A549 (cell line): ENCODE data around the gene NTRK3. TPM values are rescaled to one million over a fixed set of nuclear protein-coding genes. Genes with fewer than 3 reads are reported as not detected.

Source experiments
- ATAC-seq, 2 experiments: fragments of 200-7000 bp in 1 of 2; fragments of >200 bp in 1 of 2; cut with Nextera tagmentation in 1 of 2; cut with Tn5 transposase in 1 of 2; 3 replicates each; pipeline versions ENCODE4 v1.8.0 to v1.9.1; 2018 to 2020; ENCODE audit warnings: mild to moderate bottlenecking in 1 of 2, moderate library complexity in 1 of 2
- CTCF ChIA-PET: fragments of 300-600 bp; sonication (Branson Sonifier 250); formaldehyde crosslinking; extraction: SDS; loops from one replicate; lab custom pipeline; 2021; ENCODE audit warnings: antibody characterized with exemption, inconsistent platforms; lab: Yijun Ruan, JAX
- POLR2A ChIA-PET: fragments of 350-600 bp; formaldehyde crosslinking; extraction: SDS; loops from one replicate; lab custom pipeline; 2021; ENCODE audit warnings: antibody characterized with exemption, inconsistent platforms; lab: Yijun Ruan, JAX
- DNase-seq, 2 experiments: peaks; one replicate each; pipeline versions ENCODE4 v3.0.0 to v3.0.0-alpha.2; 2011 to 2016; ENCODE audit warnings: low read depth in 1 of 2, low spot score in 1 of 2
- FAIRE-seq: peaks from 2 replicates; lab custom pipeline; 2011; peaks lifted over from hg19 to GRCh38; lab: Jason Lieb, UNC
- H3K27ac ChIP-seq, 2 experiments: fragments of >200 bp; sonication (Bioruptor Twin); formaldehyde crosslinking; 3 replicates each; pipeline ENCODE4 v1.5.1; 2016 to 2017
- H3K4me1 ChIP-seq: fragments of >200 bp; sonication (Bioruptor Twin); formaldehyde crosslinking; 3 replicates; pipeline ENCODE4 v1.6.1; 2016
- H3K4me2 ChIP-seq: fragments of >200 bp; sonication (Bioruptor Twin); formaldehyde crosslinking; 3 replicates; pipeline ENCODE4 v1.6.1; 2016
- H3K4me3 ChIP-seq: fragments of >200 bp; sonication (Bioruptor Twin); formaldehyde crosslinking; 3 replicates; pipeline ENCODE4 v1.5.1; 2016
- H3K9me3 ChIP-seq: fragments of >200 bp; sonication (Bioruptor Twin); formaldehyde crosslinking; 3 replicates; pipeline ENCODE4 v1.6.1; 2016
- CBX8 ChIP-seq: fragments of 200-600 bp; sonication (generic); IDR thresholded peaks from 2 replicates; pipeline ENCODE4 v1.6.1; 2016
- CHD2 ChIP-seq: fragments of 150-350 bp; IDR thresholded peaks from 2 replicates; pipeline ENCODE4 v1.6.1; 2014; ENCODE audit warnings: low read length; ENCODE audit not compliant: partially characterized antibody
- EHF ChIP-seq: fragments of 250-450 bp; sonication (Bioruptor Pico); IDR thresholded peaks from 2 replicates; pipeline ENCODE4 v1.5.0; 2020; ENCODE audit warnings: mild to moderate bottlenecking
- ESRRA ChIP-seq: fragments of 150-350 bp; IDR thresholded peaks from 2 replicates; pipeline ENCODE4 v1.6.1; 2014; ENCODE audit warnings: mild to moderate bottlenecking, low read length, borderline replicate concordance
- FOXS1 ChIP-seq: fragments of 250-450 bp; sonication (Bioruptor Pico); IDR thresholded peaks from 2 replicates; pipeline ENCODE4 v1.5.0; 2020; ENCODE audit warnings: mild to moderate bottlenecking, moderate library complexity
- HES2 ChIP-seq: fragments of >200 bp; sonication (Bioruptor Twin); formaldehyde crosslinking; IDR thresholded peaks from 2 replicates; pipeline ENCODE4 v1.6.1; 2016
- HEYL ChIP-seq: fragments of 250-450 bp; sonication (Bioruptor Pico); IDR thresholded peaks from 2 replicates; pipeline ENCODE4 v1.8.0; 2021; ENCODE audit warnings: mild to moderate bottlenecking, moderate library complexity
- HOXA7 ChIP-seq: fragments of 250-450 bp; sonication (Bioruptor Pico); IDR thresholded peaks from 2 replicates; pipeline ENCODE4 v1.5.0; 2020; ENCODE audit warnings: mild to moderate bottlenecking, moderate library complexity
- HOXB5 ChIP-seq: fragments of 250-450 bp; sonication (Bioruptor Pico); IDR thresholded peaks from 2 replicates; pipeline ENCODE4 v1.5.0; 2020; ENCODE audit warnings: mild to moderate bottlenecking, moderate library complexity
- JUN ChIP-seq, 2 experiments: fragments of >200 bp; sonication (Bioruptor Twin); formaldehyde crosslinking; IDR thresholded peaks; 2 replicates in 1 of 2; 3 replicates in 1 of 2; pipeline ENCODE4 v1.6.1; 2016 to 2017
- JUNB ChIP-seq: fragments of >200 bp; sonication (Bioruptor Twin); formaldehyde crosslinking; IDR thresholded peaks from 2 replicates; pipeline ENCODE4 v1.6.1; 2016
- KDM1A ChIP-seq: fragments of 200-600 bp; sonication (generic); IDR thresholded peaks from 2 replicates; pipeline ENCODE4 v1.6.1; 2016; ENCODE audit warnings: low read depth, mild to moderate bottlenecking
- KDM5A ChIP-seq: fragments of 200-600 bp; sonication (generic); IDR thresholded peaks from 2 replicates; pipeline ENCODE4 v1.6.1; 2016; ENCODE audit warnings: antibody characterized with exemption, mild to moderate bottlenecking
- MAFK ChIP-seq: fragments of 450-650 bp; IDR thresholded peaks from 2 replicates; pipeline ENCODE4 v1.6.1; 2014; ENCODE audit not compliant: partially characterized antibody
- MYC ChIP-seq: IDR thresholded peaks from 2 replicates; pipeline ENCODE4 v1.6.1; 2012; ENCODE audit warnings: mild to moderate bottlenecking, inconsistent platforms, low read length, improper control_type of control experiment, borderline replicate concordance
- POLR2AphosphoS2 ChIP-seq: conservative IDR thresholded peaks from 2 replicates; pipeline ENCODE4 v1.6.1; 2012; ENCODE audit warnings: low read length, improper control_type of control experiment, inconsistent platforms
- RAD21 ChIP-seq, 2 experiments: fragments of >200 bp in 1 of 2; sonication (Bioruptor Twin) in 1 of 2; formaldehyde crosslinking in 1 of 2; IDR thresholded peaks in 1 of 2; conservative IDR thresholded peaks in 1 of 2; 2 replicates in 1 of 2; 3 replicates in 1 of 2; pipeline ENCODE4 v1.6.1; 2012 to 2018; ENCODE audit warnings: inconsistent platforms in 1 of 2
- RCOR1 ChIP-seq: fragments of 150-350 bp; IDR thresholded peaks from 2 replicates; pipeline ENCODE4 v1.6.1; 2014; ENCODE audit warnings: antibody characterized with exemption, low read length, low read depth
- RNF2 ChIP-seq: fragments of 200-600 bp; sonication (generic); IDR thresholded peaks from 2 replicates; pipeline ENCODE4 v1.6.1; 2016; ENCODE audit warnings: low read depth, mild to moderate bottlenecking, antibody characterized with exemption, moderate library complexity, borderline replicate concordance
- SMC3 ChIP-seq: fragments of >200 bp; sonication (Bioruptor Twin); formaldehyde crosslinking; IDR thresholded peaks from 3 replicates; pipeline ENCODE4 v1.6.1; 2018; ENCODE audit warnings: inconsistent platforms
- SREBF2 ChIP-seq: fragments of 450-650 bp; IDR thresholded peaks from 2 replicates; pipeline ENCODE4 v1.6.1; 2014; ENCODE audit warnings: mild to moderate bottlenecking, moderate library complexity
- TP53 ChIP-seq: fragments of 250-450 bp; sonication (Bioruptor Pico); IDR thresholded peaks from 2 replicates; pipeline ENCODE4 v1.5.0; 2021; ENCODE audit warnings: mild to moderate bottlenecking, moderate library complexity
- ZC3H11A ChIP-seq: fragments of 450-650 bp; IDR thresholded peaks from 2 replicates; pipeline ENCODE4 v1.6.1; 2014; ENCODE audit warnings: antibody characterized with exemption, mild to moderate bottlenecking
- ZNF302 ChIP-seq: fragments of 250-450 bp; sonication (Bioruptor Pico); IDR thresholded peaks from 2 replicates; pipeline ENCODE4 v1.9.0; 2021; ENCODE audit warnings: inconsistent platforms, mild to moderate bottlenecking, moderate library complexity
- WGBS: methylation state at CpG from one replicate; pipeline ENCODE4 v1.1.6; 2017; ENCODE audit errors: missing lambda C conversion rate; 5-methylcytosine and 5-hydroxymethylcytosine counted together
- polyA plus RNA-seq, 4 experiments: library from polyadenylated mRNA; depleted of rRNA in 3 of 4; stranded (reverse); fragments of >200 nt; fragmentation: RNase III in 1 of 4; extraction: RNeasy Plus Mini Kit Qiagen cat#74134 plus additional on column Dnase treatment in 1 of 4; gene quantifications; 2 replicates in 3 of 4; 3 replicates in 1 of 4; pipeline ENCODE4 v1.2.3, GENCODE V29; 2011 to 2017
- TF ChIP-seq, protein P1 (sequence below): fragments of >200 bp; sonication (Bioruptor Twin); formaldehyde crosslinking; IDR thresholded peaks from 3 replicates; pipeline ENCODE4 v1.5.1; 2016
- TF ChIP-seq, protein P2 (sequence below): fragments of 450-650 bp; IDR thresholded peaks from 2 replicates; pipeline ENCODE4 v1.6.1; 2014; ENCODE audit warnings: antibody characterized with exemption
- TF ChIP-seq, protein P3 (sequence below): fragments of 150-350 bp; IDR thresholded peaks from 2 replicates; pipeline ENCODE4 v1.6.1; 2014; ENCODE audit warnings: low read depth, mild to moderate bottlenecking, low read length

Gene NTRK3
- polyA plus RNA-seq, 2 of the 4 experiments (the other 2 are of a cell fraction): 55.0 to 55.2 TPM

- 25% methylated on average over 4 of the region's 4 CpGs for WGBS
- ATAC-seq (peak in 1 of 2 experiments; percentile 80; a peak in 3 of 6 replicates), FAIRE-seq (no peak), DNase-seq (peak in 1 of 2 experiments; percentile 21)
- Histone ChIP-seq H3K27ac (no peak overlapping the region), H3K4me2 (no peak overlapping the region), H3K9me3 (no peaks in the 10 kb centered on the region), H3K4me3 (no peak overlapping the region), H3K4me1 (0 out of 3 replicates have a peak, but pooled peaks cover under 1% of the 10 kb centered on the region)
- TF ChIP-seq, protein P1, sequence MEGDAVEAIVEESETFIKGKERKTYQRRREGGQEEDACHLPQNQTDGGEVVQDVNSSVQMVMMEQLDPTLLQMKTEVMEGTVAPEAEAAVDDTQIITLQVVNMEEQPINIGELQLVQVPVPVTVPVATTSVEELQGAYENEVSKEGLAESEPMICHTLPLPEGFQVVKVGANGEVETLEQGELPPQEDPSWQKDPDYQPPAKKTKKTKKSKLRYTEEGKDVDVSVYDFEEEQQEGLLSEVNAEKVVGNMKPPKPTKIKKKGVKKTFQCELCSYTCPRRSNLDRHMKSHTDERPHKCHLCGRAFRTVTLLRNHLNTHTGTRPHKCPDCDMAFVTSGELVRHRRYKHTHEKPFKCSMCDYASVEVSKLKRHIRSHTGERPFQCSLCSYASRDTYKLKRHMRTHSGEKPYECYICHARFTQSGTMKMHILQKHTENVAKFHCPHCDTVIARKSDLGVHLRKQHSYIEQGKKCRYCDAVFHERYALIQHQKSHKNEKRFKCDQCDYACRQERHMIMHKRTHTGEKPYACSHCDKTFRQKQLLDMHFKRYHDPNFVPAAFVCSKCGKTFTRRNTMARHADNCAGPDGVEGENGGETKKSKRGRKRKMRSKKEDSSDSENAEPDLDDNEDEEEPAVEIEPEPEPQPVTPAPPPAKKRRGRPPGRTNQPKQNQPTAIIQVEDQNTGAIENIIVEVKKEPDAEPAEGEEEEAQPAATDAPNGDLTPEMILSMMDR: no peak
- TF ChIP-seq, protein P2, sequence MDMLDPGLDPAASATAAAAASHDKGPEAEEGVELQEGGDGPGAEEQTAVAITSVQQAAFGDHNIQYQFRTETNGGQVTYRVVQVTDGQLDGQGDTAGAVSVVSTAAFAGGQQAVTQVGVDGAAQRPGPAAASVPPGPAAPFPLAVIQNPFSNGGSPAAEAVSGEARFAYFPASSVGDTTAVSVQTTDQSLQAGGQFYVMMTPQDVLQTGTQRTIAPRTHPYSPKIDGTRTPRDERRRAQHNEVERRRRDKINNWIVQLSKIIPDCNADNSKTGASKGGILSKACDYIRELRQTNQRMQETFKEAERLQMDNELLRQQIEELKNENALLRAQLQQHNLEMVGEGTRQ: no peak
- no peak for TF ChIP-seq HOXA7 (CRISPR knock-in tag)
- no peak for TF ChIP-seq ZC3H11A
- no peak for TF ChIP-seq MAFK
- TF ChIP-seq RNF2: no peak
- no peak for TF ChIP-seq KDM5A
- TF ChIP-seq CBX8: no peak
- TF ChIP-seq MYC: no peak
- TF ChIP-seq SMC3: no peak
- no peak for TF ChIP-seq TP53
- TF ChIP-seq EHF: no peak
- TF ChIP-seq, protein P3, sequence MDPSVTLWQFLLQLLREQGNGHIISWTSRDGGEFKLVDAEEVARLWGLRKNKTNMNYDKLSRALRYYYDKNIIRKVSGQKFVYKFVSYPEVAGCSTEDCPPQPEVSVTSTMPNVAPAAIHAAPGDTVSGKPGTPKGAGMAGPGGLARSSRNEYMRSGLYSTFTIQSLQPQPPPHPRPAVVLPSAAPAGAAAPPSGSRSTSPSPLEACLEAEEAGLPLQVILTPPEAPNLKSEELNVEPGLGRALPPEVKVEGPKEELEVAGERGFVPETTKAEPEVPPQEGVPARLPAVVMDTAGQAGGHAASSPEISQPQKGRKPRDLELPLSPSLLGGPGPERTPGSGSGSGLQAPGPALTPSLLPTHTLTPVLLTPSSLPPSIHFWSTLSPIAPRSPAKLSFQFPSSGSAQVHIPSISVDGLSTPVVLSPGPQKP: no peak
- TF ChIP-seq HES2: no peak
- POLR2A ChIA-PET: no interaction called here
- CTCF ChIA-PET: no interaction called here
Observed at GRCh38 chr15:88193415-88193814, 63.1 kb downstream of the NTRK3 start.

DNA sequence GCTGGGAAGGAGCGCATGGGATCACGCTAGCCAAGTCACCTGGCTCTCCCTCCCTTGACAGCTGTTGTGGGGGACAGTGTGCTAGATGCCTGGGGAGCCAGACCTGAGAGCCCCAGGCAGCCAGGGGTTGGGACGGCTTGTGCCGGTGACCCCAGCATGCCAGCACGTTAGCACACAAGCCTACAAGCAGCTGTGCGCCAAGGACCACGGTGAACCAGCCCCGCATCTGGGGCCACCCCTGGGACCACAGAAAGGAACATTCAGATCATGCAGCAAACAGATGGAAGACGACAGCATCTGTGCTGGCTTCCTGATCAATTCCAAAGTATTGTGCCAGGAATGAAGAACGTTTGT, 64.8 kb downstream of the NTRK3 start:
- no peak for FAIRE-seq
- POLR2A ChIA-PET: no interaction called here
- DNase-seq: no peak
- Histone ChIP-seq H3K4me3 (no peak overlapping the region), H3K27ac (no peak overlapping the region), H3K4me2 (no peak overlapping the region), H3K9me3 (no peaks in the 10 kb centered on the region), H3K4me1 (peaks cover 16% of the 10 kb centered on the region; the same call in 2 of the 3 replicates)
- no peak for TF ChIP-seq SREBF2
- no peak for TF ChIP-seq ESRRA
- no peak for TF ChIP-seq FOXS1 (CRISPR knock-in tag)
- TF ChIP-seq CBX8: no peak
- TF ChIP-seq HEYL: no peak
- TF ChIP-seq KDM1A: no peak
- no peak for TF ChIP-seq HES2
- no peak for TF ChIP-seq JUNB
- no peak for TF ChIP-seq JUN (IDR thresholded peaks at IDR 0.05)
- no peak for TF ChIP-seq POLR2AphosphoS2
- ATAC-seq: no peak
- CTCF ChIA-PET: interaction anchor here (0.8 to 1.0 kb wide), 2 partner anchors 8 to 10 kb away, joined by 3 to 4 read pairs; no protein-coding TSS in a partner anchor
- 46% methylated on average over 10 of the region's 10 CpGs for WGBS

- FAIRE-seq (peak; percentile 32), ATAC-seq (no peak), DNase-seq (no peak)
- no peak overlapping the region for H3K27ac ChIP-seq
- no peak overlapping the region for H3K4me3 ChIP-seq
- H3K4me1 ChIP-seq: peaks cover 16% of the 10 kb centered on the region; the same call in 2 of the 3 replicates
- whole genome bisulfite sequencing: 61% methylated on average over 3 of the region's 3 CpGs
- TF ChIP-seq MAFK: no peak
- TF ChIP-seq RCOR1: no peak
- TF ChIP-seq ZNF302: no peak
- no peak for TF ChIP-seq ESRRA
- no peak for TF ChIP-seq CBX8
- no peak for TF ChIP-seq SREBF2
- TF ChIP-seq HEYL: no peak
- TF ChIP-seq, protein P2: no peak
- TF ChIP-seq HOXB5 (CRISPR knock-in tag): no peak
- TF ChIP-seq RAD21 (conservative IDR thresholded peaks at IDR 0.05 in 1 of 2, IDR thresholded peaks at IDR 0.05 in 1 of 2): no peak
- TF ChIP-seq CHD2: no peak
- POLR2A ChIA-PET: no interaction called here
- CTCF ChIA-PET: no interaction called here
- H3K4me2 ChIP-seq: no peak overlapping the region
- H3K9me3 ChIP-seq: no peaks in the 10 kb centered on the region
Observed at GRCh38 chr15:88190232-88190631, 66.3 kb downstream of the NTRK3 start.
